ENCODE results near the gene TMEM143.
A peak's percentile ranks its signal among the peaks of the same experiment; 100 is the strongest.

TMEM143 gene

GRCh38 chr19:48359123-48359522 lies 4.6 kb downstream of the TMEM143 start:
- DNase-seq (ENCODE audit: low spot score) = no peak

DNA sequence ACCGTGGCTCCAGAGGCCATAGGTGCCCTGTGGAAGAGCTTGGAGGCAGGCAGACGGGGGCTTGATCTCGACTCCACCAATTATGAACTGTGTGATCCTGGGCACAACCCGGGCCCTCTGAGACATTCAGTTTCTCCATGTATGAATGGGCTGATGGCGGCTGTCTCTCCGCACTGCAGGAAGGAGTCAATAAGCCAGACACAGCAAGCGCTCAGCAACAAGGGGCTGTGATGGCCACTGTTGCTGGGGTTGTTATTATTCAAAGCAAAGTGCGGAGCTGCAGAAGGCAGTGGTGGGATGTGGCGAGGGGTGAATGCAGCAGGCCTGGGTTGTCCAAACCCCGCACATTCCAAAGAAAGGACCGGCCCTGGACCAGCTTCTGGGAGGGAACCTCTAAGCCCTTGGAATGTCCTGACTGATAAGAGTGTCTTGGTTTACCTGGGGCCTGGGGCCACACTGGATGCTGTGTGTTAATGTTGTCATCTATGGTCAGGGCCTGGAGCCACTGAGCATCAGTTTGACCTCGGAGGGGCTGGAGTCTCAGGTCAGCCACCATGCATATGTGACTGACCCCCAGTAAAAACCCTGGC lies 8.3 kb downstream of the TMEM143 start:
- DNase-seq (ENCODE audit: low spot score) = no peak

DNA sequence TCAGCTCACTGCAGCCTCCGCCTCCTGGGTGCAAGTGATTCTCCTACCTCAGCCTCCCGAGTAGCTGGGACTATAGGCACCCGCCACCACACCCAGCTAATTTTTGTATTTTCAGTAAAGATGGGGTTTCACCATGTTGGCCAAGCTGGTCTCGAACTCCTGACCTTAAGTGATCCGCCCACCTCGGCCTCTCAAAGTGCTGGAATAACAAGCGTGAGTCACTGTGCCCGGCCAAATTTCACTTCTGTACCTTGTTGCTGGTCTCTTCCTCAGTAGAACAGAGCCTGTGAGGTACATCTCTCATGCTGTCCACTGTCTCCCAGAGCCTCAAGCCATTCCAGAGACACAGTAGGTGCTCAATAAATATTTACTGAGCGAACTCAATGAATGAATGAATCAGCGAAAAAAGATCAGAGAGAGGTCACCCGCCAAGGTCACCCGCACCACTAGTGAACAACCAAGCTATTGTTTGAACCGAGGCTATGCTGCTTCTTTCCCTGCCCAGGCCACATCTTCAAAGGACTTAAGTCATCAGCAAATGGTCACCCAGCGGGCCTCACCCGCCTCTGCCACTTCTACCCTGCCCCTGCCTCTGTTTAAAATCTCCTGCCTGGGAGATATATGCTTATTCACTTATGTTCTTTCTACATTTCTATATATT lies 9.3 kb downstream of the TMEM143 start:
- no peak for DNase-seq (ENCODE audit: low spot score)

- DNase-seq (ENCODE audit: low spot score) = no peak
Measured at GRCh38 chr19:48353677-48354076, 10.1 kb downstream of the TMEM143 start.

- peak; percentile 68 for DNase-seq (ENCODE audit: low spot score)
Measured at GRCh38 chr19:48351341-48351752, 12.4 kb downstream of the TMEM143 start.

GRCh38 chr19:48350856-48351255 lies 12.9 kb downstream of the TMEM143 start:
- DNase-seq (ENCODE audit: low spot score) = no peak

- DNase-seq (ENCODE audit: low spot score) = no peak
Measured at GRCh38 chr19:48348737-48349136, 15.0 kb downstream of the TMEM143 start.

DNA sequence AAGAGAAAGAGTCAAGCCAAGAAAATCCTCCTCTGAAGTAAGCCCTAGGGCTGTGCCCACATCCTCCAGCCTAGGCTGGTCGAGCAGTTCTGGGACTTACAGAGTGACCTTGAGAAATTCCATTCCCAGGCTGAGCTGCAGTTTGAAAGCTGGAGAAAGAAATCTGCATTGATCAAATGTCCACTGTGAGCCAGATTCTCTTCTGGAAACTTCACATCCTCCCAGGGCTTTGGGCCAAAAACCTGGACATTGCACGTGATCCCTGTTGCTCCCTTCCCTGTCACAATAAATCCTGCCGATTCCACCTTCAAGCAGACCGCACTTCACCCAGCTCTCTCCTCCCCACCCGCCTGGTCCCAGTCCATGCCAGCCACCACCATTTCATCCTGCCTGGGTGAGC lies 15.7 kb downstream of the TMEM143 start:
- DNase-seq (ENCODE audit: low spot score) = peak; percentile 45

GRCh38 chr19:48346191-48346590 lies 17.5 kb downstream of the TMEM143 start:
- no peak for DNase-seq (ENCODE audit: low spot score)

DNA sequence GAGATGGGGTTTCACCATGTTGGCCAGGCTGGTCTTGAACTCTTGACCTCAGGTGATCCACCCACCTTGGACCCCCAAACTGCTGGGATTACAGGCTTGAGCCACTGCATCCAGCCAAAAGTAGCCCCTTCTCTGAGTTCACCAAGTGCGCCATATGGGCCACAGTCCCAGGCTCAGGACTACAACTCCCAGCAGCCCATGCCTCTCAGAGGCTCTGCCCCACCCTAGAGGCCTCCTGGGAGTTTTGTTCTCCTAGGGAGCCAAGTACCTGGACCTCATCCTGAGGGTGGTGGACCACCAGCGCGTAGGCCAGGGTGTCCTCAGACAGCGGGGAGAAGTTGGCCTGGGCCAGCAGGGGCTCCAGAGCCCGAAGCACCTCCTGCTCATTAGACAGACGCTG lies 18.8 kb downstream of the TMEM143 start:
- DNase-seq (ENCODE audit: low spot score) = no peak

GRCh38 chr19:48342841-48343540 lies 20.7 kb downstream of the TMEM143 start:
- peak; percentile 36 for DNase-seq (ENCODE audit: low spot score)

DNA sequence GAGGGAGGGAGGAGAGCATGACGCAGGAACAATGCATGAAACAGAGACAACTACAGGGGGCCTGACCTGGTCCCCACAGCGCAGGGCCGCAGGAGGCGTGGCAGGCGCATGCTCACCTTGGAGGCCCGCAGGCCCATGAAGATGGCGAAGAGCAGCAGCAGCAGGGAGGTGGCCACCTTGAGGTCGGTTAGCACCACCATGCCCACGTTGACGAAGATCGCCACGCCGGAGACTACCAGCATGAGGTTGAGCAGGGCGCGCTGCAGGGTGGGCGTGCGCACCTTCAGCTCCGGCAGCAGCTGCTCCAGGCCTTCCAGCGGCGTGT lies 21.4 kb downstream of the TMEM143 start:
- DNase-seq (ENCODE audit: low spot score) = no peak

GRCh38 chr19:48341515-48342413 lies 22.0 kb downstream of the TMEM143 start:
- DNase-seq (ENCODE audit: low spot score) = no peak

- no peak for DNase-seq (ENCODE audit: low spot score)
Measured at GRCh38 chr19:48340995-48341394, 22.7 kb downstream of the TMEM143 start.

DNA sequence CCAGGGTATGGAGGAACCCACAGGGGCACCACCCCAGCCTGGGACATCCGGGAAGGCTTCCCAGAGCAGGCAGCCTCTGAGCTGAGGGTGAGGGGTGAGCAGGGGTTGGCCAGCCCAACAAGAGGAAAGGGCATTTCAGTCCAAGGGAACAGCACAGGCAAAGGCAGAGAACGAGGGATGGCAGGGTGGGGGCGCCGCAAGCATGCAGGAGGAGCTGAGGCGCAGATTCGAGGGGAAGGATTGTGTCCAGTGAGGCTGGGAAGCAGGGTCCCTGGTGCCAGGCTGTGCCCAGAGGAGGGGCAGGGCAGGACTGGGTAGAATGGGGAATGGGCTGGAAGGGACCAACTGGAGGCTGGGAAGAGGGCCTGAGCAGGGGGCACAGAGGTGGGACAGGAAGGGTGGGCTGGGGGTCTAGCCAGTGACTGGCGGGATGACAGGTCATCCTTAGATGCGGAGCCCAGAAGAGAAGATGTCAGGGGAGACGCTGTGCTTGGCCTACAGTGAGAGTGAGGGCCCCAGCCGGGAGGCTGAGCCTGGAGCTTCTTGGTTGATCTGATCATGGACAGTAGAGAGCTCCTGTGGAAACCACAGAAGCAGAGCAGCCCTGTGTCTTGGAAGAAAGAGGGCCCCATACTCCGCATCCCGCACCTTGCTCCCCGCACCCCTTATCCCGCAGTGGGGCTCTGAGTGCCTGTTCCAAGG lies 24.8 kb downstream of the TMEM143 start:
- DNase-seq (ENCODE audit: low spot score) = no peak

DNA sequence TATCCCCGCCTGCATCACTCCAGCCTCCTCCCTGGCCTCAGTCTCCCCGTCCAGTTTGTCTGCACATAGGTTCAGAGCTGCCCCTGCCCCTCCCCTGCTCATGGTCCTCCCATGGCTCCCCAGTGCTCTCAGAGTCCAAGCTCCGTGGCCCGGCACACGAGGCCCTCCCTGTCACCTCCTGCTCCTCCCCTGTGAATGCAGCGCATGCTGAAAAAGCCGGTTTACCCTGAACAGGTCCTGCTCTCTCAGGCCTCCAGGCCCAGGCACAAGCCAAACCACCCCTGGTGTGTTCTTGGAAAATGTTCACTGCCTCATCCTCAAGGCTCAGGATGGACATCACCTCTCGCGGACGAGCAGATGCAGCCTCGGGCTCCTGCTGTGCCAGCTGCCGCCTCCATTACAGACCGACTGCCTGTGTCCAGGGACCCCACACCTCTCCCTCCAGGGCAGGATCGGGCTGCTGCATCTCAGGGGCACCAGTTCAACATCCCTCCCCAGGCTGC lies 25.4 kb downstream of the TMEM143 start:
- no peak for DNase-seq (ENCODE audit: low spot score)

DNA sequence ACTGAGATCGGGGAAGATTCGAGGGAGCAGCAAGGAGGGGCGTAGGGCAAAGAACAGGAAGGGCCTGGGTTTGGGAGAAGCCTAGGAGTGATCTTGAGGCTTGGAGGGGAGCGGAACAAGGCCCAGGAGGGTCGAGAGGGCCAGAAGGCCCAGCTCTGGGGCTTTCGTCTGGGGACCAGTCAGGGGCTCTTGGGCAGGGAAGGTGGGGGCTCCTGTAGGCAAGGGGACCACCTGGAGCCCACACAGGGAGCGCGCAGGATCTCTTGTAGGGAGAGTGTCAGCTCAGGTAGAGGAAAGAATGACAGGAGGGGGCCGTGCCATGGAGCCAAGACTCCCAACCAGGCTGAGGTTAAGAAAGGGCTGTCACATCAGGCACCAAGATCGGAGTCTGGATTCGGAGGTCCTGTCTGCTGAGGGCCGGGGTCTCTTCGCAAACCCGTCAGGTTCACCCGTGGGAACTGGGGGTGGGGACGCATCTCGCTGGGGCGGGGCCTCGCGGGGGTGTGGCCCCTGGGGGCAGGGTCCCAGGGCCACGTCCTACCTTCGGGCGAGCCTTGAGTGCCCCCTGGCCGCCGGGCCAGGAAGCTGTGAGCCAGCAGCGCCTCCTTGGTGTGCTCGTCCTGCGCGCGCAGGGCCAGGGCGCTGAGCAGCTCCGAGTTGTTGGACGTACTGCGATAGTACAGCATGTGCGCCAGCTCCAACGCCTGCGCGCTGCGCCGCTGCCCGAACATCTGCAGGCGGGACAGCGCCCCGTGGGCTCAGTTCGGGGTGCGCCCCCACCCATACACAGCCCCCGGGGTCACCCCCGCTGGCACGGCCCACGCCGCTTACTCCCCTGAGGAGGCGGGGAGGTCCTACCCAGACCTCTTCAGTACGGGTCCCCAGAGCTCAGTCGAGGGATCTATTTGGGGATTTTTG lies 30.0 kb downstream of the TMEM143 start:
- peak; percentile 97 for DNase-seq (ENCODE audit: low spot score)

DNA sequence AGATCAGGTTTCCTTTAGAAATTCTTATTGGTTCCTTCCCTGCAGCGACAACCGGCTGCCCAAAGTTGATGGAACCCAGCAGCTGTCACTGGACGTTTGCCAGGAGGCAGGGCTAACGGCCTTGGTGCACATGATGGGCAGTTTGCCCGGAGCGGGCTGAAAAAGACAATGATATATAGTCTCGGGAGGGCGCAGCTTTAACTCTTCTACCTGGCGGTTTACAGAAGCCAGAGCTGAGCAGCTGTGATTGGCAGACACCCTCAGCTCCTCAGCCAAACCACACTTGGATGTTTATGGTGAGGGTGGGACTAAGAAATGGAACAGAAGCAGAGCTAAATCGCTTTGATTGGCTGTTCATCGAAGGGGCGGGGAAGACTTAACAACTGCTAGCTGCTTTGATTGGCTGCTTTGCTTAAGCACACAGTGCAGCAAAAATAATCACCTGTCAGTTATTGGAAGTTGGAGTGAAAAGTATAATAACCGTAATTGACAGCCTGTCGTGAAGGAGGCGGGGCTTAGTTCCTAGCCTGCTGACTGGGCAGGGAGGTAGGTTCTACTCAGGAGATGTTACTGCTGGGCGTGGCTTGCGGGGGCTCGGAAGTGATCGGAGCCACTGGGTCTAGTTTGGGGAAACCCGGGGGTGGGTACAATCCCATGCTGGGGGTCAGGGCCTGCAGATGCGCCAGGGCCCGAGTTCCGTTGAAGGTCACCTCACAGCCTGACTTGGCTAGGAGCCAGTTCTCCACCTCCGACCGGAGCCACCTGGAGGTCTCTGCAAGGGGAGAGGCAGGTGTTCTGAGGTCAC lies 30.9 kb downstream of the TMEM143 start:
- DNase-seq (ENCODE audit: low spot score) = peak; percentile 92

DNA sequence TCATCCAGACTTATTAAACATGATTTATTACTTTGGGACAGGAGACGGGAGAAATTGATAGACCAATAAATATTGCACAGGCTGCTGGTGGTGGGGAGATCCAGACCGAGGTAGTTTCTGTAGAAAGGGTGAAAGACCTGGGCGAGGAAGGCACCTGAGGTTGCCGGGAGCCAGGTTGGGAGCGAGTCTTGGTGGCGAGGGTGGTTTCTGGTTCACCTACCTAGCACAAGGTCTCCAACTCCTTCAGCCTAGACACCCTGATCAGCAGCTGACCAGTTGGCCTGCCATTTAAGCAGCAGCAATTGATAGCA lies 31.4 kb downstream of the TMEM143 start:
- no peak for DNase-seq (ENCODE audit: low spot score)
